Muscle of leg (tissue), 16 donors: ENCODE measurements around the gene PIGA. TPM values are rescaled to one million over a fixed set of nuclear protein-coding genes. Genes with fewer than 3 reads are reported as not detected.

Source experiments
- DNase-seq: peaks from one replicate; pipeline ENCODE4 v3.0.0; 2013
- H3K27ac ChIP-seq: one replicate; pipeline ENCODE4 v1.5.1; 2013; ENCODE audit warnings: mild to moderate bottlenecking, low read length, control low read depth
- H3K27me3 ChIP-seq: one replicate; pipeline ENCODE4 v1.6.1; 2013; ENCODE audit warnings: low read length; ENCODE audit not compliant: control insufficient read depth, insufficient read depth
- H3K36me3 ChIP-seq: one replicate; pipeline ENCODE4 v1.6.1; 2013; ENCODE audit warnings: low read length; ENCODE audit not compliant: control insufficient read depth, insufficient read depth
- H3K4me1 ChIP-seq: one replicate; pipeline ENCODE4 v1.6.1; 2013; ENCODE audit warnings: low read length; ENCODE audit not compliant: control insufficient read depth, insufficient read depth
- H3K4me3 ChIP-seq: one replicate; pipeline ENCODE4 v1.5.1; 2013; ENCODE audit warnings: low read length, control low read depth
- H3K9me3 ChIP-seq: replicated peaks from 2 replicates; pipeline ENCODE4 v1.6.1; 2013; ENCODE audit warnings: low read depth, low read length; ENCODE audit not compliant: control insufficient read depth
- WGBS: methylation state at CpG from one replicate; pipeline ENCODE4 v1.1.5; 2013; ENCODE audit warnings: missing lambda C conversion rate; ENCODE audit not compliant: insufficient coverage; 5-methylcytosine and 5-hydroxymethylcytosine counted together
- long read RNA-seq, 11 donors: transcript quantifications; one replicate each; lab custom pipeline, GENCODE V29; 2026
- polyA plus RNA-seq, 8 donors: library from polyadenylated mRNA; unstranded; fragments of 120-200 nt; gene quantifications; one replicate each; pipeline versions ENCODE4 v1.2.1 to v1.2.3, GENCODE V29; 2013; ENCODE audit warnings: inconsistent platforms in 1 of 8, low replicate concordance in 1 of 8; ENCODE audit not compliant: insufficient read length in 8 of 8, insufficient read depth in 1 of 8
- total RNA-seq: library from RNA; stranded (reverse); fragments of 120-200 nt; gene quantifications from one replicate; pipeline ENCODE4 v1.2.4, GENCODE V29; 2013

PIGA gene
- total RNA-seq, result 6.2 TPM
- polyA plus RNA-seq, result 1 to 10 TPM; 4.5 to 8.3 (median 6.0) TPM
- long read RNA-seq, donor 1, result 0 reads
- long read RNA-seq, donor 2, result 0 reads
- long read RNA-seq, donor 3, partial matches to known transcripts, result 0 of 1 reads
- long read RNA-seq, donor 3, other reads (novel, unspliced or antisense), result 0 of 1 reads
- long read RNA-seq, donor 4, partial matches to known transcripts, result 0 of 1 reads
- long read RNA-seq, donor 4, other reads (novel, unspliced or antisense), result 0 of 1 reads
- long read RNA-seq, donor 5, partial matches to known transcripts, result 0 of 1 reads
- long read RNA-seq, donor 5, other reads (novel, unspliced or antisense), result 0 of 1 reads
- long read RNA-seq, donor 6, partial matches to known transcripts, result 0 of 3 reads
- long read RNA-seq, donor 6, other reads (novel, unspliced or antisense), result 0 of 3 reads
- long read RNA-seq, donor 7, result 0 reads
- long read RNA-seq, donor 8, result 0 reads
- long read RNA-seq, donor 9, result 0 reads
- long read RNA-seq, donor 10, partial matches to known transcripts, result 0 of 1 reads
- long read RNA-seq, donor 10, other reads (novel, unspliced or antisense), result 0 of 1 reads
- long read RNA-seq, donor 11, result 0 reads

- Histone ChIP-seq H3K27me3 (peaks cover 27% of the 10 kb centered on the region), H3K4me1 (no peaks in the 10 kb centered on the region), H3K9me3 (no peaks in the 10 kb centered on the region), H3K4me3 (peak within 1 kb of the TSS; percentile 87), H3K27ac (peak within 1 kb of the TSS; percentile 90), H3K36me3 (peaks cover 5% of the 10 kb centered on the region)
- DNase-seq, result peak; percentile 99
- 28% methylated on average over 52 of the region's 72 CpGs for WGBS
Measured at GRCh38 chrX:15335135-15336022, at the start of gene PIGA. PIGA (minus strand) TSS chrX:15335523; CDS start chrX:15331930, 3,593 bp downstream.

GRCh38 chrX:15384304-15384703 lies 49.0 kb upstream of the PIGA start, which contains the start of gene VEGFD:
VEGFD (minus strand) TSS chrX:15384413; CDS start chrX:15383946, 467 bp downstream.
- Histone ChIP-seq H3K9me3 (no peaks in the 10 kb centered on the region), H3K27ac (no peak within 1 kb of the TSS), H3K27me3 (peaks cover 8% of the 10 kb centered on the region), H3K4me3 (no peak within 1 kb of the TSS), H3K36me3 (no peaks in the 10 kb centered on the region), H3K4me1 (no peaks in the 10 kb centered on the region)
- DNase-seq, result peak; percentile 60
- no CpG with 5 or more reads among the region's 2 CpGs for WGBS

- Histone ChIP-seq H3K4me3 (no peak overlapping the region), H3K27ac (no peak overlapping the region), H3K9me3 (no peaks in the 10 kb centered on the region), H3K4me1 (no peaks in the 10 kb centered on the region), H3K36me3 (no peaks in the 10 kb centered on the region), H3K27me3 (peaks cover 12% of the 10 kb centered on the region)
- 60% methylated on average over 1 of the region's 8 CpGs for WGBS
- DNase-seq, result no peak
Measured at GRCh38 chrX:15382813-15383212, 47.5 kb upstream of the PIGA start.

- no peaks in the 10 kb centered on the region for H3K4me1 ChIP-seq
- no peaks in the 10 kb centered on the region for H3K9me3 ChIP-seq
- peaks cover 29% of the 10 kb centered on the region for H3K27me3 ChIP-seq
- H3K4me3 ChIP-seq, result no peak overlapping the region
- H3K27ac ChIP-seq, result no peak overlapping the region
- WGBS, result no CpG with 5 or more reads among the region's 1 CpG
- DNase-seq, result peak; percentile 36
- H3K36me3 ChIP-seq, result no peaks in the 10 kb centered on the region
Measured at GRCh38 chrX:15376956-15377355, 41.6 kb upstream of the PIGA start.

GRCh38 chrX:15373976-15374375 lies 38.7 kb upstream of the PIGA start:
- H3K4me1 ChIP-seq, result no peaks in the 10 kb centered on the region
- no CpG with 5 or more reads among the region's 3 CpGs for WGBS
- no peak overlapping the region for H3K4me3 ChIP-seq
- H3K27me3 ChIP-seq, result peaks cover 33% of the 10 kb centered on the region
- H3K27ac ChIP-seq, result no peak overlapping the region
- H3K9me3 ChIP-seq, result no peaks in the 10 kb centered on the region
- no peaks in the 10 kb centered on the region for H3K36me3 ChIP-seq
- DNase-seq, result peak; percentile 32

- H3K27ac ChIP-seq, result no peak overlapping the region
- no peak overlapping the region for H3K4me3 ChIP-seq
- WGBS, result 67% methylated on average over 5 of the region's 9 CpGs
- H3K4me1 ChIP-seq, result no peaks in the 10 kb centered on the region
- no peaks in the 10 kb centered on the region for H3K9me3 ChIP-seq
- no peaks in the 10 kb centered on the region for H3K36me3 ChIP-seq
- no peak for DNase-seq
- H3K27me3 ChIP-seq, result peaks cover 29% of the 10 kb centered on the region
Measured at GRCh38 chrX:15366506-15367352, 31.4 kb upstream of the PIGA start.

GRCh38 chrX:15359701-15360100 lies 24.4 kb upstream of the PIGA start:
- no peaks in the 10 kb centered on the region for H3K36me3 ChIP-seq
- peaks cover 4% of the 10 kb centered on the region for H3K9me3 ChIP-seq
- H3K4me3 ChIP-seq, result no peak overlapping the region
- WGBS, result 45% methylated on average over 1 of the region's 2 CpGs
- DNase-seq, result no peak
- H3K4me1 ChIP-seq, result no peaks in the 10 kb centered on the region
- peaks cover 31% of the 10 kb centered on the region for H3K27me3 ChIP-seq
- no peak overlapping the region for H3K27ac ChIP-seq

GRCh38 chrX:15358533-15358932 lies 23.2 kb upstream of the PIGA start:
- H3K4me3 ChIP-seq, result no peak overlapping the region
- H3K27me3 ChIP-seq, result peaks cover 26% of the 10 kb centered on the region
- no CpG with 5 or more reads among the region's 2 CpGs for WGBS
- no peak overlapping the region for H3K27ac ChIP-seq
- peaks cover 4% of the 10 kb centered on the region for H3K9me3 ChIP-seq
- no peaks in the 10 kb centered on the region for H3K36me3 ChIP-seq
- no peaks in the 10 kb centered on the region for H3K4me1 ChIP-seq
- no peak for DNase-seq

- Histone ChIP-seq H3K27me3 (peaks cover 20% of the 10 kb centered on the region), H3K9me3 (peaks cover 4% of the 10 kb centered on the region), H3K36me3 (no peaks in the 10 kb centered on the region), H3K4me3 (no peak overlapping the region), H3K4me1 (no peaks in the 10 kb centered on the region), H3K27ac (no peak overlapping the region)
- peak; percentile 72 for DNase-seq
- WGBS, result no CpG with 5 or more reads among the region's 1 CpG
Measured at GRCh38 chrX:15356444-15356843, 21.1 kb upstream of the PIGA start.
